ENCODE results near the gene SPPL2A. TPM values are rescaled to one million over a fixed set of nuclear protein-coding genes. Genes with fewer than 3 reads are reported as not detected.

Gene SPPL2A
- total RNA-seq, 1 experiment from 2014 or later, result 84.8 TPM

- Histone ChIP-seq H4K20me1 (ENCODE audit: insufficient read depth, low read depth, low read length) (no peaks in the 10 kb centered on the region), H3K27me3 (ENCODE audit: low read length) (no peaks in the 10 kb centered on the region), H3K4me1 (ENCODE audit: low read length) (no peaks in the 10 kb centered on the region), H3K79me2 (ENCODE audit: low read length) (no peaks in the 10 kb centered on the region), H3K4me3 (ENCODE audit: low read length) (no peak overlapping the region), H3K9ac (ENCODE audit: low read length) (no peak overlapping the region), H3K27ac (ENCODE audit: low read length) (no peak overlapping the region), H3K9me2 (replicated peaks; ENCODE audit: insufficient read depth, low read length) (no peaks in the 10 kb centered on the region), H2AFZ (ENCODE audit: low read length) (no peak overlapping the region), H3K36me3 (ENCODE audit: insufficient read depth, low read length) (peaks cover 14% of the 10 kb centered on the region; the same call in 1 of the 2 replicates), H3K9me3 (ENCODE audit: low read length) (no peaks in the 10 kb centered on the region), H3K4me2 (ENCODE audit: low read depth, low read length, poor library complexity, severe bottlenecking) (no peak overlapping the region)
- DNase-seq, result no peak
These were observed 30.4 kb downstream of the SPPL2A start for GRCh38 chr15:50735156-50735555.

- Histone ChIP-seq H2AFZ (ENCODE audit: low read length) (no peak overlapping the region), H3K79me2 (ENCODE audit: low read length) (no peaks in the 10 kb centered on the region), H3K4me1 (ENCODE audit: low read length) (peaks cover 4% of the 10 kb centered on the region), H3K4me3 (ENCODE audit: low read length) (no peak overlapping the region), H3K9ac (ENCODE audit: low read length) (no peak overlapping the region), H3K9me3 (ENCODE audit: low read length) (no peaks in the 10 kb centered on the region), H3K4me2 (ENCODE audit: low read depth, low read length, poor library complexity, severe bottlenecking) (no peak overlapping the region), H3K27ac (ENCODE audit: low read length) (no peak overlapping the region), H3K9me2 (replicated peaks; ENCODE audit: insufficient read depth, low read length) (no peaks in the 10 kb centered on the region), H3K27me3 (ENCODE audit: low read length) (no peaks in the 10 kb centered on the region), H3K36me3 (ENCODE audit: insufficient read depth, low read length) (peaks cover 3% of the 10 kb centered on the region; the same call in 1 of the 2 replicates), H4K20me1 (ENCODE audit: insufficient read depth, low read depth, low read length) (no peaks in the 10 kb centered on the region)
- no peak for DNase-seq
These were observed 39.2 kb downstream of the SPPL2A start for GRCh38 chr15:50726315-50726714.

- 0 out of 2 replicates have a peak, but pooled peaks cover 4% of the 10 kb centered on the region for H3K36me3 ChIP-seq (ENCODE audit: insufficient read depth, low read length)
These were observed 46.8 kb downstream of the SPPL2A start for GRCh38 chr15:50718700-50719125.

GRCh38 chr15:50712018-50712417 lies 53.5 kb downstream of the SPPL2A start:
- H3K9ac ChIP-seq (ENCODE audit: low read length), result no peak overlapping the region
- no peak overlapping the region for H3K4me2 ChIP-seq (ENCODE audit: low read depth, low read length, poor library complexity, severe bottlenecking)
- H3K9me3 ChIP-seq (ENCODE audit: low read length), result no peaks in the 10 kb centered on the region
- no peak overlapping the region for H3K4me3 ChIP-seq (ENCODE audit: low read length)
- no peak overlapping the region for H3K27ac ChIP-seq (ENCODE audit: low read length)
- H3K4me1 ChIP-seq (ENCODE audit: low read length), result no peaks in the 10 kb centered on the region
- DNase-seq, result no peak
- no peaks in the 10 kb centered on the region for H4K20me1 ChIP-seq (ENCODE audit: insufficient read depth, low read depth, low read length)
- H3K79me2 ChIP-seq (ENCODE audit: low read length), result no peaks in the 10 kb centered on the region
- H3K36me3 ChIP-seq (ENCODE audit: insufficient read depth, low read length), result no peaks in the 10 kb centered on the region
- no peak overlapping the region for H2AFZ ChIP-seq (ENCODE audit: low read length)
- no peaks in the 10 kb centered on the region; the same call in 1 of the 2 replicates for H3K9me2 ChIP-seq (replicated peaks; ENCODE audit: insufficient read depth, low read length)
- no peaks in the 10 kb centered on the region for H3K27me3 ChIP-seq (ENCODE audit: low read length)

More at GRCh38 chr15:50718700-50719125, 46.8 kb downstream of the SPPL2A start:
- Histone ChIP-seq H4K20me1 (ENCODE audit: insufficient read depth, low read depth, low read length) (no peaks in the 10 kb centered on the region), H3K9me2 (replicated peaks; ENCODE audit: insufficient read depth, low read length) (no peaks in the 10 kb centered on the region; the same call in 1 of the 2 replicates), H3K79me2 (ENCODE audit: low read length) (no peaks in the 10 kb centered on the region), H3K27me3 (ENCODE audit: low read length) (no peaks in the 10 kb centered on the region), H3K4me2 (ENCODE audit: low read depth, low read length, poor library complexity, severe bottlenecking) (no peak overlapping the region), H3K9me3 (ENCODE audit: low read length) (no peaks in the 10 kb centered on the region), H2AFZ (ENCODE audit: low read length) (no peak overlapping the region), H3K4me1 (ENCODE audit: low read length) (peaks cover 4% of the 10 kb centered on the region), H3K9ac (ENCODE audit: low read length) (no peak overlapping the region), H3K4me3 (ENCODE audit: low read length) (no peak overlapping the region), H3K27ac (ENCODE audit: low read length) (no peak overlapping the region)
- no peak for DNase-seq

- no peaks in the 10 kb centered on the region for H3K9me3 ChIP-seq (ENCODE audit: low read length)
- H3K27me3 ChIP-seq (ENCODE audit: low read length), result no peaks in the 10 kb centered on the region
- H3K9ac ChIP-seq (ENCODE audit: low read length), result no peak overlapping the region
- no peaks in the 10 kb centered on the region for H3K9me2 ChIP-seq (replicated peaks; ENCODE audit: insufficient read depth, low read length)
- H3K4me2 ChIP-seq (ENCODE audit: low read depth, low read length, poor library complexity, severe bottlenecking), result no peak overlapping the region
- H3K4me1 ChIP-seq (ENCODE audit: low read length), result no peaks in the 10 kb centered on the region
- DNase-seq, result no peak
- no peaks in the 10 kb centered on the region for H4K20me1 ChIP-seq (ENCODE audit: insufficient read depth, low read depth, low read length)
- H3K4me3 ChIP-seq (ENCODE audit: low read length), result no peak overlapping the region
- no peak overlapping the region for H3K27ac ChIP-seq (ENCODE audit: low read length)
- H3K36me3 ChIP-seq (ENCODE audit: insufficient read depth, low read length), result no peaks in the 10 kb centered on the region
- no peak overlapping the region for H2AFZ ChIP-seq (ENCODE audit: low read length)
- no peaks in the 10 kb centered on the region for H3K79me2 ChIP-seq (ENCODE audit: low read length)
These were observed 54.9 kb downstream of the SPPL2A start for GRCh38 chr15:50710585-50710984.

GRCh38 chr15:50707878-50708427 lies 57.6 kb downstream of the SPPL2A start:
- H3K4me1 ChIP-seq (ENCODE audit: low read length), result no peaks in the 10 kb centered on the region
- no peak overlapping the region for H2AFZ ChIP-seq (ENCODE audit: low read length)
- H3K27me3 ChIP-seq (ENCODE audit: low read length), result no peaks in the 10 kb centered on the region
- no peak overlapping the region for H3K27ac ChIP-seq (ENCODE audit: low read length)
- no peaks in the 10 kb centered on the region for H4K20me1 ChIP-seq (ENCODE audit: insufficient read depth, low read depth, low read length)
- H3K4me2 ChIP-seq (ENCODE audit: low read depth, low read length, poor library complexity, severe bottlenecking), result no peak overlapping the region
- H3K9me2 ChIP-seq (replicated peaks; ENCODE audit: insufficient read depth, low read length), result no peaks in the 10 kb centered on the region
- no peaks in the 10 kb centered on the region for H3K9me3 ChIP-seq (ENCODE audit: low read length)
- H3K36me3 ChIP-seq (ENCODE audit: insufficient read depth, low read length), result no peaks in the 10 kb centered on the region
- H3K4me3 ChIP-seq (ENCODE audit: low read length), result no peak overlapping the region
- DNase-seq, result no peak
- H3K79me2 ChIP-seq (ENCODE audit: low read length), result no peaks in the 10 kb centered on the region
- no peak overlapping the region for H3K9ac ChIP-seq (ENCODE audit: low read length)

GRCh38 chr15:50702762-50703334 lies 62.7 kb downstream of the SPPL2A start:
- Histone ChIP-seq H3K27me3 (ENCODE audit: low read length) (no peaks in the 10 kb centered on the region), H3K27ac (ENCODE audit: low read length) (no peak overlapping the region), H3K9me2 (replicated peaks; ENCODE audit: insufficient read depth, low read length) (no peaks in the 10 kb centered on the region), H3K4me3 (ENCODE audit: low read length) (no peak overlapping the region), H3K36me3 (ENCODE audit: insufficient read depth, low read length) (no peaks in the 10 kb centered on the region), H4K20me1 (ENCODE audit: insufficient read depth, low read depth, low read length) (no peaks in the 10 kb centered on the region), H2AFZ (ENCODE audit: low read length) (no peak overlapping the region), H3K9me3 (ENCODE audit: low read length) (no peaks in the 10 kb centered on the region), H3K79me2 (ENCODE audit: low read length) (no peaks in the 10 kb centered on the region), H3K4me2 (ENCODE audit: low read depth, low read length, poor library complexity, severe bottlenecking) (no peak overlapping the region), H3K9ac (ENCODE audit: low read length) (no peak overlapping the region), H3K4me1 (ENCODE audit: low read length) (no peaks in the 10 kb centered on the region)
- DNase-seq, result peak; percentile 22

- no peaks in the 10 kb centered on the region for H3K36me3 ChIP-seq (ENCODE audit: insufficient read depth, low read length)
- DNase-seq, result no peak
- no peak overlapping the region for H3K27ac ChIP-seq (ENCODE audit: low read length)
- H2AFZ ChIP-seq (ENCODE audit: low read length), result no peak overlapping the region
- no peaks in the 10 kb centered on the region for H4K20me1 ChIP-seq (ENCODE audit: insufficient read depth, low read depth, low read length)
- no peak overlapping the region for H3K9ac ChIP-seq (ENCODE audit: low read length)
- H3K9me2 ChIP-seq (replicated peaks; ENCODE audit: insufficient read depth, low read length), result no peaks in the 10 kb centered on the region
- no peaks in the 10 kb centered on the region for H3K27me3 ChIP-seq (ENCODE audit: low read length)
- no peak overlapping the region for H3K4me2 ChIP-seq (ENCODE audit: low read depth, low read length, poor library complexity, severe bottlenecking)
- H3K9me3 ChIP-seq (ENCODE audit: low read length), result no peaks in the 10 kb centered on the region
- no peaks in the 10 kb centered on the region for H3K79me2 ChIP-seq (ENCODE audit: low read length)
- H3K4me1 ChIP-seq (ENCODE audit: low read length), result no peaks in the 10 kb centered on the region
- H3K4me3 ChIP-seq (ENCODE audit: low read length), result no peak overlapping the region
These were observed 67.4 kb downstream of the SPPL2A start for GRCh38 chr15:50698101-50698500.
